ENCODE data around the gene FUS. TPM values are rescaled to one million over a fixed set of nuclear protein-coding genes. Genes with fewer than 3 reads are reported as not detected.

The FUS gene
- total RNA-seq, 4 donors from 2014 or later, result 24.0 to 45.1 (median 34.2) TPM

DNA sequence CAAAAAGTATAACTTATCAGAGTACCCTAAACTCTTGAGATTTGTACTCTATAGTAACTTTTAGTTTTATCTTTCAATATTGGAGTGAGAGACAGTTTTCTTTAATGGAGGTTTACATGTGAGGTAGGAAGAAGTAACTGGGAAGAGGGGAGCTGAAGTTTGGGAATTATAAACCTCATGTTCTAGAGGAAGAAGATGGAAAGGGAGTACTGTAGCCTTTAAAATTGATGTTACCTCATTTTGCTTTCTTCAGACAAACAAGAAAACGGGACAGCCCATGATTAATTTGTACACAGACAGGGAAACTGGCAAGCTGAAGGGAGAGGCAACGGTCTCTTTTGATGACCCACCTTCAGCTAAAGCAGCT lies 9.5 kb downstream of the FUS start:
- WGBS, result 90% methylated on average over 2 of the region's 2 CpGs
- Histone ChIP-seq H3K36me3 (peaks cover 95 to 100% (median 98%) of the 10 kb centered on the region in 4 donors), H3K27me3 (no peaks in the 10 kb centered on the region), H3K4me3 (no peak overlapping the region), H3K27ac (replicated peaks in 1 of 4) (no peak overlapping the region), H3K4me1 (peaks cover 0 to 6% (median 1%) of the 10 kb centered on the region in 4 donors), H3K9me3 (no peaks in the 10 kb centered on the region)
- no peak for DNase-seq (ENCODE audit: extremely low spot score)
- TF ChIP-seq POLR2A (IDR thresholded peaks at IDR 0.05; ENCODE audit: low read depth), result no peak
- no peak for TF ChIP-seq POLR2AphosphoS5 (IDR thresholded peaks at IDR 0.05)
- TF ChIP-seq EP300 (IDR thresholded peaks at IDR 0.05), result no peak
- TF ChIP-seq, protein P1, sequence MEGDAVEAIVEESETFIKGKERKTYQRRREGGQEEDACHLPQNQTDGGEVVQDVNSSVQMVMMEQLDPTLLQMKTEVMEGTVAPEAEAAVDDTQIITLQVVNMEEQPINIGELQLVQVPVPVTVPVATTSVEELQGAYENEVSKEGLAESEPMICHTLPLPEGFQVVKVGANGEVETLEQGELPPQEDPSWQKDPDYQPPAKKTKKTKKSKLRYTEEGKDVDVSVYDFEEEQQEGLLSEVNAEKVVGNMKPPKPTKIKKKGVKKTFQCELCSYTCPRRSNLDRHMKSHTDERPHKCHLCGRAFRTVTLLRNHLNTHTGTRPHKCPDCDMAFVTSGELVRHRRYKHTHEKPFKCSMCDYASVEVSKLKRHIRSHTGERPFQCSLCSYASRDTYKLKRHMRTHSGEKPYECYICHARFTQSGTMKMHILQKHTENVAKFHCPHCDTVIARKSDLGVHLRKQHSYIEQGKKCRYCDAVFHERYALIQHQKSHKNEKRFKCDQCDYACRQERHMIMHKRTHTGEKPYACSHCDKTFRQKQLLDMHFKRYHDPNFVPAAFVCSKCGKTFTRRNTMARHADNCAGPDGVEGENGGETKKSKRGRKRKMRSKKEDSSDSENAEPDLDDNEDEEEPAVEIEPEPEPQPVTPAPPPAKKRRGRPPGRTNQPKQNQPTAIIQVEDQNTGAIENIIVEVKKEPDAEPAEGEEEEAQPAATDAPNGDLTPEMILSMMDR (IDR thresholded peaks at IDR 0.05), result no peak
- intact Hi-C loops (cut with DNase I), result no loop called here

- Histone ChIP-seq H3K4me1 (peaks cover 0 to 6% (median 0%) of the 10 kb centered on the region in 4 donors), H3K36me3 (peaks cover 95 to 100% (median 98%) of the 10 kb centered on the region in 4 donors), H3K9me3 (no peaks in the 10 kb centered on the region), H3K27ac (replicated peaks in 1 of 4) (no peak overlapping the region), H3K4me3 (no peak overlapping the region), H3K27me3 (no peaks in the 10 kb centered on the region)
- no peak for TF ChIP-seq EP300 (IDR thresholded peaks at IDR 0.05)
- TF ChIP-seq POLR2AphosphoS5 (IDR thresholded peaks at IDR 0.05), result no peak
- TF ChIP-seq POLR2A (IDR thresholded peaks at IDR 0.05; ENCODE audit: low read depth), result no peak
- DNase-seq (ENCODE audit: extremely low spot score), result no peak
- intact Hi-C loops (cut with DNase I), result no loop called here
- WGBS, result 88% methylated on average over 12 of the region's 12 CpGs
Measured at GRCh38 chr16:31190061-31190460, 10.1 kb downstream of the FUS start.

DNA sequence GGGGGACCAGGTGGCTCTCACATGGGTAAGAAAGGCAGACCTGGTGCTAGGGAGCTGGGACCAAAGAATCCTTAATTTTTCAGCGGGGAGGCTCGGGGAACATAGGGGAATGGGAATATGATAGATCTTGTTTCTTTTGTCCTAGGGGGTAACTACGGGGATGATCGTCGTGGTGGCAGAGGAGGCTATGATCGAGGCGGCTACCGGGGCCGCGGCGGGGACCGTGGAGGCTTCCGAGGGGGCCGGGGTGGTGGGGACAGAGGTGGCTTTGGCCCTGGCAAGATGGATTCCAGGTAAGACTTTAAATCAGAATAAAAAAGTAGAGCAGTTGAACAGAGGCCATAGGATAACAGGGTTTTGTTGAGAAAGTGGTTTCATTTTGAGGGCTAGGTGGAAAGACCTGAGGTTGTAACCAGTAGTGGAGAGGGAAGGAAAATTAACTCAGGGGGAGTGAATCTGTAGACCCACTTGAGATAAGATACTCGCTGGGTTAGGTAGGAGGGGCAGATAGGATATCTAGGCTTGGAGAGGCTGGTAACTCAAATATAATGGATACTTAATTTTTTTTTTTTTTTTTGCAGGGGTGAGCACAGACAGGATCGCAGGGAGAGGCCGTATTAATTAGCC lies 11.0 kb downstream of the FUS start:
- intact Hi-C loops (cut with DNase I), result no loop called here
- WGBS, result 94% methylated on average over 17 of the region's 17 CpGs
- DNase-seq (ENCODE audit: extremely low spot score), result no peak
- peaks cover 93 to 100% (median 98%) of the 10 kb centered on the region in 4 donors for H3K36me3 ChIP-seq
- no peaks in the 10 kb centered on the region for H3K9me3 ChIP-seq
- H3K27me3 ChIP-seq, result no peaks in the 10 kb centered on the region
- no peak overlapping the region for H3K4me3 ChIP-seq
- H3K4me1 ChIP-seq, result peaks cover 0 to 6% (median 0%) of the 10 kb centered on the region in 4 donors
- no peak overlapping the region for H3K27ac ChIP-seq (replicated peaks in 1 of 4)
- TF ChIP-seq, protein P1 (IDR thresholded peaks at IDR 0.05), result no peak
- TF ChIP-seq POLR2AphosphoS5 (IDR thresholded peaks at IDR 0.05) (no peak), POLR2A (IDR thresholded peaks at IDR 0.05; ENCODE audit: low read depth) (no peak), EP300 (IDR thresholded peaks at IDR 0.05) (no peak)

DNA sequence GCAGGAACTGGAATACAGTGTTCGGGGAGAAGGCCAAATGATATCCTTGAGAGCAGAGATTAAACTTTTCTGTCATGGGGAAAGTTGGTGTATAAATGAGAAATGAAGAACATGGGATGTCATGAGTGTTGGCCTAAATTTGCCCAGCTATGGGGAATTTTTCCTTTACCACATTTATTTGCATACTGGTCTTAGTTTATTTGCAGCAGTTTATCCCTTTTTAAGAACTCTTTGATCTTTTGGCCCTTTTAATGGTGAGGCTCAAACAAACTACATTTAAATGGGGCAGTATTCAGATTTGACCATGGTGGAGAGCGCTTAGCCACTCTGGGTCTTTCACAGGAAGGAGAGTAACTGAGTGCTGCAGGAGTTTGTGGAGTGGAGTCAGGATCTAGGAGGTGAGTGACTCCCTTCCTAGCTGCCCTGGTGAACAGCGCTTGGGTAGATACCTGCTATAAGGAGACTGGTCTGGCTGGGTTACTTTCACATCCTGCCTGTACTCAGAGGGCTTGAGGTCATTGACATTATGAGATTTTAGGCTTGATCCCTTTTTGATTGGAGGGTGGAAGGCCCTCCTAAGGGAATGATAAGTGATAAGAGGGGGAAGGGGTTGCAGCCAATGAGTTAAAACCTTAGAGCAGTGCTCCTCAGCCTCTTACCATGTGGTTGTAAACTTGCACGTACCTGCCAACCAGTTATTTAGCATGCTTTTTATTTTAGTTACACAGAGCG lies 11.9 kb downstream of the FUS start:
- intact Hi-C loops (cut with DNase I), result no loop called here
- DNase-seq (ENCODE audit: extremely low spot score), result no peak
- H3K36me3 ChIP-seq, result peaks cover 91 to 100% (median 98%) of the 10 kb centered on the region in 4 donors
- H3K9me3 ChIP-seq, result no peaks in the 10 kb centered on the region
- WGBS, result 88% methylated on average over 5 of the region's 5 CpGs
- no peak overlapping the region for H3K27ac ChIP-seq (replicated peaks in 1 of 4)
- no peak overlapping the region for H3K4me3 ChIP-seq
- H3K27me3 ChIP-seq, result no peaks in the 10 kb centered on the region
- peaks cover 0 to 2% (median 0%) of the 10 kb centered on the region in 4 donors for H3K4me1 ChIP-seq
- TF ChIP-seq POLR2A (IDR thresholded peaks at IDR 0.05; ENCODE audit: low read depth) (no peak), EP300 (IDR thresholded peaks at IDR 0.05) (no peak), POLR2AphosphoS5 (IDR thresholded peaks at IDR 0.05) (no peak)
- TF ChIP-seq, protein P1 (IDR thresholded peaks at IDR 0.05), result no peak

DNA sequence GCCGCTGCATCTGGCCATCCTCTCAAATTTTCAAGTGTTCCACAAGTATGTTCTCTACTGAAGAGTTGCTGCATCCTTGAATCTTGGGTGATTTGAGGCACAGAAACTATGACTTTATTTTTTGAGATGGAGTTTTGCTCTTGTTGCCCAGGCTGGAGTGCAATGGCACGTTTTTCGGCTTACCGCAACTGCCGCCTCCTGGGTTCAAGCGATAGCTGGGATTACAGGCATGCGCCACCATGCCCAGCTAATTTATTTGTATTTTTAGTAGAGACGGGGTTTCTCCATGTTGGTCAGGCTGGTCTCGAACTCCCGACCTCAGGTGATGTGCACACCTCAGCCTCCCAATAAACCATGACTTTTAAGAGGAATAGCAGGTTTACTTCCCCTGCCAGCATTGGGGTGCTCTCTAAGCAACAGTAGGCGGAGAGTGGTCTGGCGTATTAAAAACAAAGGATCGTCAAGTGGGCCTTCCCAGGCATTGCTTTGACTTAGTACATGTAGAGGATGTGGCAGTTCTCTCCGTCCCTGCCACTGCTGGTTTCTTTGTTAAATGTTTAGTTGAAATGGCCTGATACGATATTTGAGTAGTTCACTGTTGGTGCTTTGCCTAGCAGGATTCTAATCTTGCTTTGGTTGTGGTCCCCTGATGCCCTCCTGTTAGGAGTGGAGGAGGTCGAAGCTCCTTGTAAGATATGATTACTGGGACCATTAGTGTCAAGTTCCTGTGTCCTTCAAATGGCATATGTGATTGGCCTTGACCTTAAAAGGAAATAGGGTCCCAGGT lies 13.1 kb downstream of the FUS start:
- H3K36me3 ChIP-seq, result peaks cover 79 to 100% (median 95%) of the 10 kb centered on the region in 4 donors
- WGBS, result 90% methylated on average over 16 of the region's 16 CpGs
- intact Hi-C loops (cut with DNase I), result no loop called here

More for the DNA sequence above, 13.1 kb downstream of the FUS start:
- TF ChIP-seq, protein P1 (IDR thresholded peaks at IDR 0.05), result no peak
- TF ChIP-seq POLR2A (IDR thresholded peaks at IDR 0.05; ENCODE audit: low read depth) (no peak), POLR2AphosphoS5 (IDR thresholded peaks at IDR 0.05) (no peak), EP300 (IDR thresholded peaks at IDR 0.05) (no peak)
- Histone ChIP-seq H3K27ac (replicated peaks in 1 of 4) (no peak overlapping the region), H3K4me1 (no peaks in the 10 kb centered on the region), H3K4me3 (no peak overlapping the region), H3K27me3 (no peaks in the 10 kb centered on the region), H3K9me3 (no peaks in the 10 kb centered on the region)
- no peak for DNase-seq (ENCODE audit: extremely low spot score)
